Stomach (tissue), 9 donors: ENCODE results near the gene TMSB15C. TPM values are rescaled to one million over a fixed set of nuclear protein-coding genes. Genes with fewer than 3 reads are reported as not detected.

ENCODE experiments used
- DNase-seq, 2 donors: peaks; one replicate each; pipeline versions ENCODE4 v3.0.0 to v3.0.0-alpha.2; 2013 to 2019
- H3K27ac ChIP-seq, 5 donors: fragments of 200-600 bp in 4 of 5; sonication (generic) in 4 of 5; one replicate each; pipeline ENCODE4 v1.5.1; 2013 to 2019; ENCODE audit warnings: mild to moderate bottlenecking in 1 of 5, moderate library complexity in 1 of 5
- H3K27me3 ChIP-seq, 3 donors: fragments of 200-600 bp; sonication (generic); one replicate each; pipeline ENCODE4 v1.5.1; 2017 to 2019; ENCODE audit warnings: mixed run types in 1 of 3
- H3K36me3 ChIP-seq, 4 donors: fragments of 200-600 bp; sonication (generic); 1 replicate in 3 of 4; 2 replicates in 1 of 4; pipeline ENCODE4 v1.5.1; 2016 to 2019
- H3K4me1 ChIP-seq, 4 donors: fragments of 200-600 bp; sonication (generic); one replicate each; pipeline ENCODE4 v1.5.1; 2016 to 2019
- H3K4me3 ChIP-seq, 4 donors: fragments of 200-600 bp; sonication (generic) in 3 of 4; one replicate each; pipeline ENCODE4 v1.5.1; 2016 to 2019; ENCODE audit warnings: mild to moderate bottlenecking in 1 of 4
- H3K9me3 ChIP-seq, 4 donors: fragments of 200-600 bp; sonication (generic); one replicate each; pipeline ENCODE4 v1.5.1; 2016 to 2019
- EP300 ChIP-seq: sonication (generic); formaldehyde crosslinking; IDR thresholded peaks from one replicate; pipeline ENCODE4 v1.6.1; 2017; ENCODE audit warnings: antibody characterized with exemption
- POLR2A ChIP-seq, 4 donors: fragments of 450-650 bp; IDR thresholded peaks; one replicate each; pipeline ENCODE4 v1.6.1; 2016; ENCODE audit warnings: antibody characterized with exemption in 4 of 4, control low read depth in 2 of 4, mild to moderate bottlenecking in 1 of 4, moderate library complexity in 1 of 4
- POLR2AphosphoS5 ChIP-seq, 3 donors: sonication (generic); formaldehyde crosslinking; IDR thresholded peaks; one replicate each; pipeline ENCODE4 v1.6.1; 2016; ENCODE audit warnings: antibody characterized with exemption in 3 of 3
- WGBS, 5 donors: extraction: QIAGEN DNeasy Blood & Tissue Kit in 3 of 5; methylation state at CpG; one replicate each; pipeline versions ENCODE4 v1.1.5 to v1.1.7; 2013 to 2018; 5-methylcytosine and 5-hydroxymethylcytosine counted together
- intact Hi-C: fragments of 100-400 bp; cut with DNase I; formaldehyde crosslinking; loops from one replicate; pipeline ENCODE4 v1.15.1; 2023; ENCODE audit warnings: low total_unique reads
- polyA plus RNA-seq, 3 donors: library from polyadenylated mRNA; stranded (reverse); fragments of 200-250 nt; gene quantifications; one replicate each; pipeline ENCODE4 v1.2.3, GENCODE V29; 2013
- total RNA-seq, 5 donors: library from RNA; depleted of rRNA; stranded (reverse); fragments of >200 nt; gene quantifications; one replicate each; pipeline versions ENCODE4 v1.1.0 to v1.2.3, GENCODE V29; 2014 to 2016
- TF ChIP-seq, protein P1 (sequence below), 7 experiments: fragments of 450-650 bp in 4 of 7; fragments of 200-600 bp in 3 of 7; sonication (generic) in 3 of 7; IDR thresholded peaks; one replicate each; pipeline ENCODE4 v1.5.1; 2016 to 2019; ENCODE audit warnings: antibody characterized with exemption in 7 of 7, control low read depth in 2 of 7, mild to moderate bottlenecking in 1 of 7
- donor health status: healthy with polysubstance abuse.
- donor health status: Bipolar disorder and iron deficiency.
- donor health status: healthy.

Gene TMSB15C
- total and polyA plus RNA-seq, 8 donors = 0.33 to 11.7 (median 0.76) TPM; not detected in 3

DNA sequence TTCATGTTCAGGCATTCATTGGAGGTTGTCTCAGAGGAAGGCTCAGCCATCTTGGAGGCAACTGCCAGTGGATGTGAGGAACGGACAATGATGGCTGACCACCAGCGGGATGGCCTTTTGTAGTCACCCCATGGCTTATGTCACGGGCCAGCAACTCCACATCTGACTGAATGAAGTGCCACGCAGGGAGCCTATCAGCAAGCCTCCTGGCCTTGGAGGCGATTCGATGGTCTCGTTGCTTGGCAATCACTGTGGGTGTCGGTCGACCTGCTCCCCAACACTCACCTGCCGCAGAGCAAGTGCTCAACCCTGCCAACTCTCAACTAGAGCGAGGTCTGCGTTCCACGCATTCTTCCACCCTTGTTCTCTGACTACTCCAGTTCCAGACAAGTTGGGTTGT lies 28.9 kb downstream of the TMSB15C start:
- no peak for DNase-seq
- no peaks in the 10 kb centered on the region for H3K4me1 ChIP-seq
- WGBS, 5 donors = 85 to 94% (median 93%) methylated on average over 10 to 13 of the region's 13 CpGs
- no peak overlapping the region for H3K4me3 ChIP-seq
- no peak for TF ChIP-seq POLR2A (IDR thresholded peaks at IDR 0.05)
- TF ChIP-seq POLR2AphosphoS5 (IDR thresholded peaks at IDR 0.05) = no peak
- no peak for TF ChIP-seq EP300
- TF ChIP-seq, protein P1, sequence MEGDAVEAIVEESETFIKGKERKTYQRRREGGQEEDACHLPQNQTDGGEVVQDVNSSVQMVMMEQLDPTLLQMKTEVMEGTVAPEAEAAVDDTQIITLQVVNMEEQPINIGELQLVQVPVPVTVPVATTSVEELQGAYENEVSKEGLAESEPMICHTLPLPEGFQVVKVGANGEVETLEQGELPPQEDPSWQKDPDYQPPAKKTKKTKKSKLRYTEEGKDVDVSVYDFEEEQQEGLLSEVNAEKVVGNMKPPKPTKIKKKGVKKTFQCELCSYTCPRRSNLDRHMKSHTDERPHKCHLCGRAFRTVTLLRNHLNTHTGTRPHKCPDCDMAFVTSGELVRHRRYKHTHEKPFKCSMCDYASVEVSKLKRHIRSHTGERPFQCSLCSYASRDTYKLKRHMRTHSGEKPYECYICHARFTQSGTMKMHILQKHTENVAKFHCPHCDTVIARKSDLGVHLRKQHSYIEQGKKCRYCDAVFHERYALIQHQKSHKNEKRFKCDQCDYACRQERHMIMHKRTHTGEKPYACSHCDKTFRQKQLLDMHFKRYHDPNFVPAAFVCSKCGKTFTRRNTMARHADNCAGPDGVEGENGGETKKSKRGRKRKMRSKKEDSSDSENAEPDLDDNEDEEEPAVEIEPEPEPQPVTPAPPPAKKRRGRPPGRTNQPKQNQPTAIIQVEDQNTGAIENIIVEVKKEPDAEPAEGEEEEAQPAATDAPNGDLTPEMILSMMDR (IDR thresholded peaks at IDR 0.05) = no peak
- H3K9me3 ChIP-seq = no peaks in the 10 kb centered on the region
- H3K36me3 ChIP-seq = no peaks in the 10 kb centered on the region
- intact Hi-C loops = no loop called here
- peaks cover 0 to 39% (median 3%) of the 10 kb centered on the region in 3 donors for H3K27me3 ChIP-seq
- H3K27ac ChIP-seq = no peak overlapping the region

DNA sequence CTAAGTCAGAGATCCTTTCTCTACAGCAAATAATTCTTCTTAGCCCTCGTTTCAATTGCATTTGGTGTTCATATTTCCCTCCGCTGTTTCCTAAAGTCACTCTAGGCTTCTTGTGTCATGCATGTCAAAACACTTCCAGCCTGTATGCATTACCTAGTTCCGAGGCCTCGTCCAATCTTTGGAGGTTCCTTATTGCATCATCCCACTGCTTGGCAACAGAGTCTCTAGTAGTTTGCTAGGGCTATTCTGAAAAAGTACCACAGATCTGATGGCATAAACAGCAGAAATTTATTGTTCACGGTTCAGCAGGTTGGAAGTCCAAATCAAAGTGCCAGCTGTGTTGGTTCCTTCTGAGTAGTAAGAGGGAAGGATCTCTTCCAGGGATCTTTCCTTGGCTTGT lies 30.4 kb downstream of the TMSB15C start:
- no peaks in the 10 kb centered on the region for H3K36me3 ChIP-seq
- intact Hi-C loops = no loop called here
- H3K27ac ChIP-seq = no peak overlapping the region
- H3K9me3 ChIP-seq = no peaks in the 10 kb centered on the region
- H3K27me3 ChIP-seq = peaks cover 0 to 44% (median 3%) of the 10 kb centered on the region in 3 donors
- WGBS, 5 donors = 74 to 91% (median 81%) methylated on average over 5 of the region's 5 CpGs
- TF ChIP-seq POLR2A (IDR thresholded peaks at IDR 0.05) = no peak
- TF ChIP-seq, protein P1 (IDR thresholded peaks at IDR 0.05) = no peak
- no peak for TF ChIP-seq POLR2AphosphoS5 (IDR thresholded peaks at IDR 0.05)
- TF ChIP-seq EP300 = no peak
- H3K4me3 ChIP-seq = no peak overlapping the region
- no peak for DNase-seq
- H3K4me1 ChIP-seq = no peaks in the 10 kb centered on the region

DNA sequence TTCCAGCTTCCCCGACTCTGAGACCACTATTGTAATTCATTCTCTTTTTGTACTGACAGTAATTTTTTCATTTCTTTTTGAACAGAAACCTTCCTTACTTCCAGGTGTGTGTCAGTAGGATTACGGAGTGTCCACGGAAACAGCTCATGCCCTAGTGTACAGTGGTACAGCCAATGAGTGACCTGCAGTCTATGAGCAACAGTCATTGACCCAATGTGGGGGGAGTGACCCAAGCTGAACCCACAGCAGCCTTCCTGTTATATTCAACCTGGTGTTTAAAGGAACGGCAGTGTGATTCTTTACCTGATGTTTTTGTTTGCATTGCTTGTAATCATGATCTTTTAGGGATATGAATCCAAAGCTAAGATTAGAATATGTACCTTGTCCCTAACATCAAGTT lies 35.0 kb downstream of the TMSB15C start:
- WGBS, 5 donors = 51 to 64% (median 61%) methylated on average over 4 of the region's 4 CpGs
- intact Hi-C loops = no loop called here
- DNase-seq = no peak
- Histone ChIP-seq H3K4me3 (no peak overlapping the region), H3K36me3 (no peaks in the 10 kb centered on the region), H3K27ac (no peak overlapping the region), H3K4me1 (no peaks in the 10 kb centered on the region), H3K27me3 (peaks cover 0 to 38% (median 3%) of the 10 kb centered on the region in 3 donors), H3K9me3 (peaks cover 0 to 3% (median 0%) of the 10 kb centered on the region in 4 donors)
- TF ChIP-seq, protein P1 (IDR thresholded peaks at IDR 0.05) = no peak
- TF ChIP-seq POLR2A (IDR thresholded peaks at IDR 0.05) (no peak), POLR2AphosphoS5 (IDR thresholded peaks at IDR 0.05) (no peak), EP300 (no peak)

DNA sequence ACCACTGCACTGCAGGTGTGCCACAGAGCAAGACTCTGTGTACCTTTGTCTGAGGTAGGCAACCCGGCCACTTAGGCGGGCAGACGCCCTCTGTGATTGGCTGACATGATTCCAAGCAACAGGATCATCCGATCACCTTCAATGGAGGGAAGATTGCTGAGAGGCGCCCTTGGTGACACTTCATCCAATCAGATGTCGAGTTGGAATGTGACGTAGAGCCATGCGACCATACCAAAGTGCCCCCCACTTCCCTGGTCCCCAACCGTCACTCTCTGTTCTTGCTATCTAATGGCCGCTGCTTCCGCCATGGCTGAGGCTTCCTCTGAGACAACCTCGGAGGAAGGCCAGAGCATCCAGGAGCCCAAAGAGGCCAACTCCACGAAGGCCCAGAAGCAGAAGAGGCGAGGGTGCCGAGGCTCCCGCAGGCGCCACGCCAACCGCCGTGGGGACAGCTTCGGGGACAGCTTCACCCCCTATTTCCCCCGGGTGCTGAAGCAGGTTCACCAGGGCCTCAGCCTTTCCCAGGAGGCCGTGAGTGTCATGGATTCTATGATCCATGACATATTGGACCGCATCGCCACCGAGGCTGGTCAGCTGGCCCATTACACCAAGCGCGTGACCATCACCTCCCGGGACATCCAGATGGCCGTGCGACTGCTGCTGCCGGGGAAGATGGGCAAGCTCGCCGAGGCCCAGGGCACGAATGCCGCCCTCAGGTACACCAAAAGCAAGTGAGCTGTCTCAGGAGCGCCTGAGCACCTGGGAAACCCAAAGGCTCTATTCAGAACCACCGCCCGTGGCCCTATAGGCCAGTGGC lies 36.1 kb downstream of the TMSB15C start, which contains the start of gene H2BW2:
Gene H2BW2, plus strand, starts transcription at position 268 of the 817 bp plus-strand sequence. Its CDS starts 39 bp downstream, at position 307.
- Histone ChIP-seq H3K4me3 (no peak within 1 kb of the TSS), H3K4me1 (no peaks in the 10 kb centered on the region), H3K27ac (no peak within 1 kb of the TSS), H3K9me3 (peaks cover 0 to 4% (median 0%) of the 10 kb centered on the region in 4 donors), H3K27me3 (peaks cover 0 to 43% (median 3%) of the 10 kb centered on the region in 3 donors), H3K36me3 (no peaks in the 10 kb centered on the region)
- intact Hi-C loops = no loop called here
- WGBS, 5 donors = 91 to 95% (median 92%) methylated on average over 21 to 39 of the region's 39 CpGs
- no peak for DNase-seq
- TF ChIP-seq POLR2AphosphoS5 (IDR thresholded peaks at IDR 0.05) = no peak
- TF ChIP-seq POLR2A (IDR thresholded peaks at IDR 0.05) = no peak
- TF ChIP-seq EP300 = no peak
- TF ChIP-seq, protein P1 (IDR thresholded peaks at IDR 0.05) = no peak

Other genes starting within 250 kb of the TMSB15C start
- 10 to 100 TPM in 1 of 5 donors, 1 to 10 TPM in 3, not detected in 1; 1.2 to 11.0 (median 4.0) TPM for gene RAB9B, start 244.0 kb downstream of the TMSB15C start, total RNA-seq
- gene RAB9B, start 244.0 kb downstream of the TMSB15C start, polyA plus RNA-seq = 1 to 10 TPM in 2 of 3 donors, under 1 TPM in 1; 0.76 to 2.3 (median 1.4) TPM
- 1 to 10 TPM in 2 of 5 donors, not detected in 3; 3.8 to 8.8 TPM for gene TMSB15B, start 113.6 kb downstream of the TMSB15C start, total RNA-seq
- gene TMSB15B, start 113.6 kb downstream of the TMSB15C start, polyA plus RNA-seq = 1 to 10 TPM; 5.3 to 9.6 (median 5.7) TPM
- gene H2BW1, start 62.5 kb downstream of the TMSB15C start, total RNA-seq = not detected
- gene H2BW1, start 62.5 kb downstream of the TMSB15C start, polyA plus RNA-seq = not detected
- gene H2BW2, start 36.3 kb downstream of the TMSB15C start, total RNA-seq = not detected
- not detected for gene H2BW2, start 36.3 kb downstream of the TMSB15C start, polyA plus RNA-seq
- gene ZCCHC18, start 36.3 kb upstream of the TMSB15C start, total RNA-seq = 1 to 10 TPM in 1 of 5 donors, under 1 TPM in 1, not detected in 3; 0.92 to 2.8 TPM
- 1 to 10 TPM in 1 of 3 donors, under 1 TPM in 2; 0.50 to 1.3 (median 0.61) TPM for gene ZCCHC18, start 36.3 kb upstream of the TMSB15C start, polyA plus RNA-seq
- gene SLC25A53, start 80.8 kb upstream of the TMSB15C start, total RNA-seq = 100 to 1,000 TPM in 1 of 5 donors, 10 to 100 TPM in 1, 1 to 10 TPM in 3; 2.9 to 118 (median 9.1) TPM
- gene SLC25A53, start 80.8 kb upstream of the TMSB15C start, polyA plus RNA-seq = 1 to 10 TPM; 3.3 to 8.0 (median 3.5) TPM
- gene FAM199X, start 90.2 kb upstream of the TMSB15C start, total RNA-seq = 10 to 100 TPM; 16.3 to 41.3 (median 19.7) TPM
- gene FAM199X, start 90.2 kb upstream of the TMSB15C start, polyA plus RNA-seq = 1 to 10 TPM; 4.5 to 7.2 (median 4.6) TPM
- not detected for gene ESX1, start 178.7 kb upstream of the TMSB15C start, total RNA-seq
- not detected for gene ESX1, start 178.7 kb upstream of the TMSB15C start, polyA plus RNA-seq